GM12878 (cell line): ENCODE data around the gene TAF3. TPM values are rescaled to one million over a fixed set of nuclear protein-coding genes. Genes with fewer than 3 reads are reported as not detected.

Experiments used
- ATAC-seq: fragments of 200-7000 bp; cut with Tn5 transposase; 3 replicates; pipeline ENCODE4 v1.9.1; 2020; ENCODE audit warnings: mild to moderate bottlenecking, moderate library complexity
- BruUV-seq: library from RNA; stranded (reverse); fragments of 400-500 nt; replicated peaks from 2 replicates; lab custom pipeline; 2021; lab: Mats Ljungman, UMichigan
- CTCF ChIA-PET: fragments of 300-600 bp; sonication (Branson Sonifier 250); formaldehyde crosslinking; extraction: SDS; loops from one replicate; lab custom pipeline; 2021; ENCODE audit warnings: inconsistent platforms; lab: Yijun Ruan, JAX
- POLR2A ChIA-PET: fragments of 350-600 bp; formaldehyde crosslinking; extraction: SDS; loops from one replicate; lab custom pipeline; 2021; ENCODE audit warnings: inconsistent platforms; lab: Charles Lee
- RAD21 ChIA-PET: fragments of 300-600 bp; sonication (Branson Sonifier 250); formaldehyde crosslinking; loops from one replicate; lab custom pipeline; 2023; ENCODE audit warnings: antibody characterized with exemption; ENCODE audit not compliant: unreplicated experiment; lab: Charles Lee
- SMC1A ChIA-PET: fragments of 300-600 bp; sonication (Branson Sonifier 250); formaldehyde crosslinking; loops from one replicate; lab custom pipeline; 2023; ENCODE audit not compliant: unreplicated experiment, uncharacterized antibody; lab: Charles Lee
- DNase-seq: peaks from one replicate; pipeline ENCODE4 v3.0.0-alpha.2; 2011; ENCODE audit warnings: low read depth, low spot score
- FAIRE-seq: peaks from 3 replicates; lab custom pipeline; 2011; peaks lifted over from hg19 to GRCh38; lab: Jason Lieb, UNC
- H2AFZ ChIP-seq: 2 replicates; pipeline ENCODE4 v1.6.0; 2011; ENCODE audit warnings: low read depth, low read length, control low read depth; ENCODE audit not compliant: control insufficient read depth
- H3K27ac ChIP-seq: 2 replicates; pipeline ENCODE4 v1.5.1; 2011; ENCODE audit warnings: control low read depth; ENCODE audit not compliant: control insufficient read depth, insufficient read depth
- H3K27me3 ChIP-seq, 2 experiments: replicated peaks in 1 of 2; 2 replicates each; pipeline versions ENCODE4 v1.6.0 to v1.6.1; 2011; ENCODE audit warnings: low read length in 1 of 2; ENCODE audit not compliant: control insufficient read depth in 2 of 2, insufficient read depth in 2 of 2
- H3K36me3 ChIP-seq, 2 experiments: 2 replicates each; pipeline ENCODE4 v1.5.1; 2011; ENCODE audit warnings: low read length in 1 of 2; ENCODE audit not compliant: control insufficient read depth in 2 of 2, insufficient read depth in 2 of 2
- H3K4me1 ChIP-seq: 2 replicates; pipeline ENCODE4 v1.6.1; 2011; ENCODE audit warnings: mild to moderate bottlenecking, low read length, moderate library complexity, mixed read lengths; ENCODE audit not compliant: control insufficient read depth, insufficient read depth
- H3K4me2 ChIP-seq: 2 replicates; pipeline ENCODE4 v1.6.0; 2011; ENCODE audit warnings: control low read depth; ENCODE audit not compliant: control insufficient read depth, insufficient read depth
- H3K4me3 ChIP-seq: fragments of 200-600 bp; sonication (generic); 2 replicates; pipeline ENCODE4 v1.5.1; 2016
- H3K79me2 ChIP-seq: 2 replicates; pipeline ENCODE4 v1.6.0; 2011; ENCODE audit warnings: low read length; ENCODE audit not compliant: control insufficient read depth, insufficient read depth
- H3K9ac ChIP-seq: 2 replicates; pipeline ENCODE4 v1.8.0; 2011; ENCODE audit warnings: low read length, control low read depth, mixed read lengths; ENCODE audit not compliant: control insufficient read depth, insufficient read depth
- H3K9me3 ChIP-seq: replicated peaks from 3 replicates; pipeline ENCODE4 v1.5.1; 2011; ENCODE audit warnings: mild to moderate bottlenecking, low read length; ENCODE audit not compliant: control insufficient read depth, insufficient read depth
- H4K20me1 ChIP-seq: 2 replicates; pipeline ENCODE4 v1.6.0; 2011; ENCODE audit not compliant: control insufficient read depth, insufficient read depth
- CEBPB ChIP-seq, 2 experiments: fragments of 150-350 bp in 1 of 2; IDR thresholded peaks; 2 replicates each; pipeline ENCODE4 v1.6.1; 2012 to 2014; ENCODE audit warnings: low read depth in 2 of 2, low read length in 2 of 2, borderline replicate concordance in 1 of 2, inconsistent platforms in 1 of 2
- CREB1 ChIP-seq: IDR thresholded peaks from 2 replicates; pipeline ENCODE4 v1.6.1; 2012; ENCODE audit warnings: low read depth, mild to moderate bottlenecking, inconsistent platforms
- EGR1 ChIP-seq, 2 experiments: IDR thresholded peaks; 1 replicate in 1 of 2; 2 replicates in 1 of 2; pipeline ENCODE4 v1.6.1; 2011 to 2012; ENCODE audit warnings: low read depth in 2 of 2, low read length in 2 of 2, borderline replicate concordance in 1 of 2, mild to moderate bottlenecking in 1 of 2, moderate library complexity in 1 of 2
- IRF4 ChIP-seq: IDR thresholded peaks from 2 replicates; pipeline ENCODE4 v1.6.1; 2011; ENCODE audit warnings: low read depth, low read length
- NFXL1 ChIP-seq: fragments of 450-650 bp; IDR thresholded peaks from 2 replicates; pipeline ENCODE4 v1.6.1; 2017; ENCODE audit warnings: antibody characterized with exemption, mild to moderate bottlenecking, borderline replicate concordance
- POLR2AphosphoS5 ChIP-seq: IDR thresholded peaks from 2 replicates; pipeline ENCODE4 v1.6.1; 2011; ENCODE audit warnings: mild to moderate bottlenecking, low read length, inconsistent platforms
- SIX5 ChIP-seq: IDR thresholded peaks from 2 replicates; pipeline ENCODE4 v1.6.1; 2011; ENCODE audit warnings: mild to moderate bottlenecking, low read depth, low read length, moderate library complexity; ENCODE audit not compliant: severe bottlenecking
- STAT3 ChIP-seq: IDR thresholded peaks from 2 replicates; pipeline ENCODE4 v1.6.1; 2011; ENCODE audit warnings: low read depth, low read length, improper control_type of control experiment
- SUPT20H ChIP-seq: IDR thresholded peaks from 2 replicates; pipeline ENCODE4 v1.6.1; 2011; ENCODE audit warnings: low read depth, mild to moderate bottlenecking, low read length, moderate library complexity, borderline replicate concordance; ENCODE audit not compliant: control insufficient read depth
- WGBS: methylation state at CpG from one replicate; pipeline ENCODE4 v1.1.6; 2016; ENCODE audit warnings: low lambda C conversion rate; ENCODE audit not compliant: insufficient replicate concordance, insufficient coverage; ENCODE audit errors: missing lambda C conversion rate; 5-methylcytosine and 5-hydroxymethylcytosine counted together
- in situ Hi-C: fragments of 300-500 bp; cut with MboI; formaldehyde crosslinking; loops from 9 replicates; pipeline ENCODE4 v1.14.3; 2018; ENCODE audit warnings: mixed read lengths
- intact Hi-C: fragments of 100-400 bp; cut with micrococcal nuclease; formaldehyde crosslinking; loops from one replicate; pipeline ENCODE4 v1.14.2; 2022; ENCODE audit not compliant: unreplicated experiment
- polyA plus RNA-seq, 11 experiments: library from polyadenylated mRNA; depleted of rRNA in 4 of 11; unstranded in 6 of 11; stranded (reverse) in 5 of 11; fragments of >200 nt; fragmentation: Nextera tagmentation in 4 of 11; fragmentation: Illumina TruSeq in 1 of 11; extraction: Ambion mirVana in 4 of 11; extraction: Trizol in 1 of 11; gene quantifications; 1 replicate in 1 of 11; 2 replicates in 10 of 11; pipeline versions ENCODE4 v1.2.1 to v1.2.3, GENCODE V29; 2011 to 2016; ENCODE audit warnings: inconsistent platforms in 2 of 11, missing spikeins in 2 of 11, low read depth in 1 of 11
- total RNA-seq, 4 experiments: library from RNA; depleted of rRNA in 3 of 4; stranded (reverse); fragments of >200 nt in 3 of 4; fragmentation: Illumina TruSeq in 1 of 4; extraction: Trizol in 1 of 4; gene quantifications; 2 replicates each; pipeline versions ENCODE4 v1.2.1 to v1.2.3, GENCODE V29; 2013 to 2021
- TF ChIP-seq, protein P1 (sequence below), 3 experiments: IDR thresholded peaks in 2 of 3; conservative IDR thresholded peaks in 1 of 3; 2 replicates each; pipeline ENCODE4 v1.5.1; 2011; ENCODE audit warnings: low read depth in 3 of 3, low read length in 3 of 3, mild to moderate bottlenecking in 3 of 3, control low read depth in 2 of 3, moderate library complexity in 2 of 3, inconsistent platforms in 1 of 3, mixed read lengths in 1 of 3; ENCODE audit not compliant: control insufficient read depth in 2 of 3, insufficient read depth in 1 of 3; ENCODE audit errors: extremely low read depth in 1 of 3
- TF ChIP-seq, protein P2 (sequence below): fragments of 150-350 bp; IDR thresholded peaks from 2 replicates; pipeline ENCODE4 v1.6.1; 2016; ENCODE audit warnings: low read depth, low read length
- TF ChIP-seq, protein P3 (sequence below): fragments of 450-650 bp; formaldehyde crosslinking; IDR thresholded peaks from 2 replicates; pipeline ENCODE4 v1.4.0; 2022; ENCODE audit warnings: mild to moderate bottlenecking, moderate library complexity
- TF ChIP-seq, protein P4 (sequence below): fragments of 450-650 bp; IDR thresholded peaks from 2 replicates; pipeline ENCODE4 v1.6.1; 2017; ENCODE audit warnings: low read depth, mild to moderate bottlenecking, moderate library complexity

The TAF3 gene
- total and polyA plus RNA-seq, 10 of the 15 experiments (the other 5 are each of a cell fraction or from before 2014, with no cell fraction given): 2.0 to 10.1 (median 3.7) TPM

DNA sequence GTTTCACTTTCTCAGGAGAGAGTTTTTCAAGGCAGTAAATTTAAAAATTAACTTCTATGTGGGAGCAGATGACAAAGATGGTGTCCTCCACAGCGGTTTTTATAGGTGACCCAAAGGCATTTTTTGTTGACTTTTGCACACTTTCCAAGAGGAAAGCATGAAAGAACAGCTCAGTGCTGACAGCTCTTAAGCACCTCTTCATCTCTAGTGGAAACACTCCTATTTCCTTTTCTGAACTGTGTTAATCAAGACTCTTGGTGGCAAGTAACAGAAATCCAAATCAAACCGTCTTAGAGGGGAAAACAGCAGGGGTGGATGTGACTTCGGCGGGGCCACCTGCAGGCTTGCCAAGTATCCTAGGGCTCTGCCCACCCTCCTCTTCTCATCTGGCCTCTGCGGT lies 164.4 kb downstream of the TAF3 start:
- ChIA-PET SMC1A (no interaction called here), RAD21 (no interaction called here), POLR2A (no interaction called here), CTCF (no interaction called here)
- intact Hi-C loops: no loop called here
- no peak overlapping the region for H3K27ac ChIP-seq
- no peak overlapping the region for H2AFZ ChIP-seq
- no peaks in the 10 kb centered on the region for H3K27me3 ChIP-seq
- in situ Hi-C loops: no loop called here
- BruUV-seq: no TSS peak
- no peaks in the 10 kb centered on the region for H4K20me1 ChIP-seq
- no peak overlapping the region for H3K4me2 ChIP-seq
- DNase-seq: no peak
- TF ChIP-seq, protein P1, sequence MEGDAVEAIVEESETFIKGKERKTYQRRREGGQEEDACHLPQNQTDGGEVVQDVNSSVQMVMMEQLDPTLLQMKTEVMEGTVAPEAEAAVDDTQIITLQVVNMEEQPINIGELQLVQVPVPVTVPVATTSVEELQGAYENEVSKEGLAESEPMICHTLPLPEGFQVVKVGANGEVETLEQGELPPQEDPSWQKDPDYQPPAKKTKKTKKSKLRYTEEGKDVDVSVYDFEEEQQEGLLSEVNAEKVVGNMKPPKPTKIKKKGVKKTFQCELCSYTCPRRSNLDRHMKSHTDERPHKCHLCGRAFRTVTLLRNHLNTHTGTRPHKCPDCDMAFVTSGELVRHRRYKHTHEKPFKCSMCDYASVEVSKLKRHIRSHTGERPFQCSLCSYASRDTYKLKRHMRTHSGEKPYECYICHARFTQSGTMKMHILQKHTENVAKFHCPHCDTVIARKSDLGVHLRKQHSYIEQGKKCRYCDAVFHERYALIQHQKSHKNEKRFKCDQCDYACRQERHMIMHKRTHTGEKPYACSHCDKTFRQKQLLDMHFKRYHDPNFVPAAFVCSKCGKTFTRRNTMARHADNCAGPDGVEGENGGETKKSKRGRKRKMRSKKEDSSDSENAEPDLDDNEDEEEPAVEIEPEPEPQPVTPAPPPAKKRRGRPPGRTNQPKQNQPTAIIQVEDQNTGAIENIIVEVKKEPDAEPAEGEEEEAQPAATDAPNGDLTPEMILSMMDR (IDR thresholded peaks at IDR 0.05 in 2 of 3, conservative IDR thresholded peaks at IDR 0.05 in 1 of 3; ENCODE audit: control insufficient read depth in 2 of 3, extremely low read depth in 1 of 3, insufficient read depth in 1 of 3, low read depth in 3 of 3, low read length in 3 of 3): no peak
- TF ChIP-seq NFXL1 (no peak), CREB1 (no peak), EGR1 (IDR thresholded peaks at IDR 0.05; ENCODE audit: borderline replicate concordance in 1 of 2, low read depth in 2 of 2, low read length in 2 of 2) (no peak), POLR2AphosphoS5 (no peak), SUPT20H (no peak), STAT3 (no peak), CEBPB (IDR thresholded peaks at IDR 0.05; ENCODE audit: borderline replicate concordance in 1 of 2, low read depth in 2 of 2, low read length in 2 of 2) (no peak), SIX5 (no peak), IRF4 (no peak)
- TF ChIP-seq, protein P2, sequence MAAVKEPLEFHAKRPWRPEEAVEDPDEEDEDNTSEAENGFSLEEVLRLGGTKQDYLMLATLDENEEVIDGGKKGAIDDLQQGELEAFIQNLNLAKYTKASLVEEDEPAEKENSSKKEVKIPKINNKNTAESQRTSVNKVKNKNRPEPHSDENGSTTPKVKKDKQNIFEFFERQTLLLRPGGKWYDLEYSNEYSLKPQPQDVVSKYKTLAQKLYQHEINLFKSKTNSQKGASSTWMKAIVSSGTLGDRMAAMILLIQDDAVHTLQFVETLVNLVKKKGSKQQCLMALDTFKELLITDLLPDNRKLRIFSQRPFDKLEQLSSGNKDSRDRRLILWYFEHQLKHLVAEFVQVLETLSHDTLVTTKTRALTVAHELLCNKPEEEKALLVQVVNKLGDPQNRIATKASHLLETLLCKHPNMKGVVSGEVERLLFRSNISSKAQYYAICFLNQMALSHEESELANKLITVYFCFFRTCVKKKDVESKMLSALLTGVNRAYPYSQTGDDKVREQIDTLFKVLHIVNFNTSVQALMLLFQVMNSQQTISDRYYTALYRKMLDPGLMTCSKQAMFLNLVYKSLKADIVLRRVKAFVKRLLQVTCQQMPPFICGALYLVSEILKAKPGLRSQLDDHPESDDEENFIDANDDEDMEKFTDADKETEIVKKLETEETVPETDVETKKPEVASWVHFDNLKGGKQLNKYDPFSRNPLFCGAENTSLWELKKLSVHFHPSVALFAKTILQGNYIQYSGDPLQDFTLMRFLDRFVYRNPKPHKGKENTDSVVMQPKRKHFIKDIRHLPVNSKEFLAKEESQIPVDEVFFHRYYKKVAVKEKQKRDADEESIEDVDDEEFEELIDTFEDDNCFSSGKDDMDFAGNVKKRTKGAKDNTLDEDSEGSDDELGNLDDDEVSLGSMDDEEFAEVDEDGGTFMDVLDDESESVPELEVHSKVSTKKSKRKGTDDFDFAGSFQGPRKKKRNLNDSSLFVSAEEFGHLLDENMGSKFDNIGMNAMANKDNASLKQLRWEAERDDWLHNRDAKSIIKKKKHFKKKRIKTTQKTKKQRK: no peak
- TF ChIP-seq, protein P3, sequence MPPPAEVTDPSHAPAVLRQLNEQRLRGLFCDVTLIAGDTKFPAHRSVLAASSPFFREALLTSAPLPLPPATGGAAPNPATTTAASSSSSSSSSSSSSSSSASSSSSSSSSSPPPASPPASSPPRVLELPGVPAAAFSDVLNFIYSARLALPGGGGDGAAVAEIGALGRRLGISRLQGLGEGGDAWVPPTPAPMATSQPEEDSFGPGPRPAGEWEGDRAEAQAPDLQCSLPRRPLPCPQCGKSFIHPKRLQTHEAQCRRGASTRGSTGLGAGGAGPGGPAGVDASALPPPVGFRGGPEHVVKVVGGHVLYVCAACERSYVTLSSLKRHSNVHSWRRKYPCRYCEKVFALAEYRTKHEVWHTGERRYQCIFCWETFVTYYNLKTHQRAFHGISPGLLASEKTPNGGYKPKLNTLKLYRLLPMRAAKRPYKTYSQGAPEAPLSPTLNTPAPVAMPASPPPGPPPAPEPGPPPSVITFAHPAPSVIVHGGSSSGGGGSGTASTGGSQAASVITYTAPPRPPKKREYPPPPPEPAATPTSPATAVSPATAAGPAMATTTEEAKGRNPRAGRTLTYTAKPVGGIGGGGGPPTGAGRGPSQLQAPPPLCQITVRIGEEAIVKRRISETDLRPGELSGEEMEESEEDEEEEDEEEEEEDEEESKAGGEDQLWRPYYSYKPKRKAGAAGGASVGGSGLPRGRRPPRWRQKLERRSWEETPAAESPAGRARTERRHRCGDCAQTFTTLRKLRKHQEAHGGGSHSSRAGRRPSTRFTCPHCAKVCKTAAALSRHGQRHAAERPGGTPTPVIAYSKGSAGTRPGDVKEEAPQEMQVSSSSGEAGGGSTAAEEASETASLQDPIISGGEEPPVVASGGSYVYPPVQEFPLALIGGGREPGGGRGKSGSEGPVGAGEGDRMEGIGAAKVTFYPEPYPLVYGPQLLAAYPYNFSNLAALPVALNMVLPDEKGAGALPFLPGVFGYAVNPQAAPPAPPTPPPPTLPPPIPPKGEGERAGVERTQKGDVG: no peak
- TF ChIP-seq, protein P4, sequence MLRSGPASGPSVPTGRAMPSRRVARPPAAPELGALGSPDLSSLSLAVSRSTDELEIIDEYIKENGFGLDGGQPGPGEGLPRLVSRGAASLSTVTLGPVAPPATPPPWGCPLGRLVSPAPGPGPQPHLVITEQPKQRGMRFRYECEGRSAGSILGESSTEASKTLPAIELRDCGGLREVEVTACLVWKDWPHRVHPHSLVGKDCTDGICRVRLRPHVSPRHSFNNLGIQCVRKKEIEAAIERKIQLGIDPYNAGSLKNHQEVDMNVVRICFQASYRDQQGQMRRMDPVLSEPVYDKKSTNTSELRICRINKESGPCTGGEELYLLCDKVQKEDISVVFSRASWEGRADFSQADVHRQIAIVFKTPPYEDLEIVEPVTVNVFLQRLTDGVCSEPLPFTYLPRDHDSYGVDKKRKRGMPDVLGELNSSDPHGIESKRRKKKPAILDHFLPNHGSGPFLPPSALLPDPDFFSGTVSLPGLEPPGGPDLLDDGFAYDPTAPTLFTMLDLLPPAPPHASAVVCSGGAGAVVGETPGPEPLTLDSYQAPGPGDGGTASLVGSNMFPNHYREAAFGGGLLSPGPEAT: no peak
- H3K9me3 ChIP-seq: no peaks in the 10 kb centered on the region
- no peaks in the 10 kb centered on the region for H3K4me1 ChIP-seq
- no peaks in the 10 kb centered on the region for H3K36me3 ChIP-seq
- no peak overlapping the region for H3K4me3 ChIP-seq
- H3K9ac ChIP-seq: no peak overlapping the region
- WGBS: 96% methylated on average over 5 of the region's 5 CpGs
- ATAC-seq: no peak
- no peaks in the 10 kb centered on the region for H3K79me2 ChIP-seq
- no peak for FAIRE-seq
